HepG2 (cell line): ENCODE measurements around the gene CDK15. TPM values are rescaled to one million over a fixed set of nuclear protein-coding genes. Genes with fewer than 3 reads are reported as not detected.

Source experiments
- NFKBIZ ChIP-seq: IDR thresholded peaks from 2 replicates; pipeline ENCODE4 v1.6.1; 2018; ENCODE audit warnings: missing genetic modification reagents, missing compliant biosample characterization
- RAD21 ChIP-seq: fragments of 450-650 bp; formaldehyde crosslinking; IDR thresholded peaks from 2 replicates; pipeline ENCODE4 v1.5.0; 2020; ENCODE audit warnings: mild to moderate bottlenecking
- RFXAP ChIP-seq: sonication (generic); formaldehyde crosslinking; IDR thresholded peaks from 2 replicates; pipeline ENCODE4 v1.4.0; 2020; ENCODE audit warnings: missing genetic modification reagents, borderline replicate concordance
- SALL1 ChIP-seq: sonication (generic); formaldehyde crosslinking; IDR thresholded peaks from 2 replicates; pipeline ENCODE4 v1.8.0; 2022; ENCODE audit warnings: mild to moderate bottlenecking, missing genetic modification reagents
- ZBTB42 ChIP-seq: sonication (generic); formaldehyde crosslinking; IDR thresholded peaks from 2 replicates; pipeline ENCODE4 v1.5.0; 2020; ENCODE audit warnings: mild to moderate bottlenecking, missing genetic modification reagents
- ZMYM3 ChIP-seq: sonication (generic); formaldehyde crosslinking; IDR thresholded peaks from 2 replicates; pipeline ENCODE4 v1.5.1; 2020; ENCODE audit warnings: mild to moderate bottlenecking, missing genetic modification reagents
- ZNF121 ChIP-seq: sonication (generic); formaldehyde crosslinking; IDR thresholded peaks from 2 replicates; pipeline ENCODE4 v1.5.0; 2020; ENCODE audit warnings: mild to moderate bottlenecking, missing genetic modification reagents
- ZNF30 ChIP-seq: sonication (generic); formaldehyde crosslinking; IDR thresholded peaks from 2 replicates; pipeline ENCODE4 v1.5.0; 2020; ENCODE audit warnings: mild to moderate bottlenecking, missing genetic modification reagents
- ZNF557 ChIP-seq: sonication (generic); formaldehyde crosslinking; IDR thresholded peaks from 2 replicates; pipeline ENCODE4 v1.4.0; 2020; ENCODE audit warnings: missing genetic modification reagents
- ZNF709 ChIP-seq: sonication (generic); formaldehyde crosslinking; IDR thresholded peaks from 2 replicates; pipeline ENCODE4 v1.5.0; 2020; ENCODE audit warnings: mild to moderate bottlenecking, missing genetic modification reagents
- polyA plus RNA-seq, 8 experiments: library from polyadenylated mRNA; depleted of rRNA in 3 of 8; stranded (reverse) in 7 of 8; unstranded in 1 of 8; fragments of >200 nt; fragmentation: Illumina TruSeq in 4 of 8; extraction: Trizol in 4 of 8; gene quantifications; 2 replicates each; pipeline versions ENCODE4 v1.2.1 to v1.2.3, GENCODE V29; 2011 to 2016; ENCODE audit warnings: low read depth in 4 of 8, missing spikeins in 1 of 8, mixed read lengths in 1 of 8; ENCODE audit not compliant: insufficient read depth in 1 of 8
- total RNA-seq, 5 experiments: library from RNA; depleted of rRNA; stranded (reverse); fragments of >200 nt; fragmentation: Illumina TruSeq; extraction: Trizol; gene quantifications; 2 replicates each; pipeline ENCODE4 v1.2.3, GENCODE V29; 2016; ENCODE audit warnings: low read depth in 1 of 5
- TF ChIP-seq, protein P1 (sequence below): sonication (generic); formaldehyde crosslinking; IDR thresholded peaks from 2 replicates; pipeline ENCODE4 v1.4.0; 2020; ENCODE audit warnings: missing genetic modification reagents
- TF ChIP-seq, protein P2 (sequence below): sonication (generic); formaldehyde crosslinking; conservative IDR thresholded peaks from 2 replicates; pipeline ENCODE4 v1.8.1; 2023; ENCODE audit warnings: missing genetic modification reagents
- TF ChIP-seq, protein P3 (sequence below): sonication (generic); formaldehyde crosslinking; IDR thresholded peaks from 2 replicates; pipeline ENCODE4 v1.5.0; 2020; ENCODE audit warnings: missing genetic modification reagents, mild to moderate bottlenecking, borderline replicate concordance
- TF ChIP-seq, protein P4 (sequence below), 2 experiments: sonication (generic) in 1 of 2; formaldehyde crosslinking in 1 of 2; IDR thresholded peaks; 2 replicates each; pipeline versions ENCODE4 v1.4.0 to v1.6.1; 2016 to 2020; ENCODE audit warnings: borderline replicate concordance in 1 of 2, low read depth in 1 of 2, mild to moderate bottlenecking in 1 of 2, missing genetic modification reagents in 1 of 2
- TF ChIP-seq, protein P5 (sequence below): sonication (generic); formaldehyde crosslinking; IDR thresholded peaks from 2 replicates; pipeline ENCODE4 v1.4.0; 2020; ENCODE audit warnings: missing genetic modification reagents

Gene CDK15
- total and polyA plus RNA-seq, 2 of the 13 experiments (the other 11 are each of a cell fraction or from before 2014, with no cell fraction given): not detected

DNA sequence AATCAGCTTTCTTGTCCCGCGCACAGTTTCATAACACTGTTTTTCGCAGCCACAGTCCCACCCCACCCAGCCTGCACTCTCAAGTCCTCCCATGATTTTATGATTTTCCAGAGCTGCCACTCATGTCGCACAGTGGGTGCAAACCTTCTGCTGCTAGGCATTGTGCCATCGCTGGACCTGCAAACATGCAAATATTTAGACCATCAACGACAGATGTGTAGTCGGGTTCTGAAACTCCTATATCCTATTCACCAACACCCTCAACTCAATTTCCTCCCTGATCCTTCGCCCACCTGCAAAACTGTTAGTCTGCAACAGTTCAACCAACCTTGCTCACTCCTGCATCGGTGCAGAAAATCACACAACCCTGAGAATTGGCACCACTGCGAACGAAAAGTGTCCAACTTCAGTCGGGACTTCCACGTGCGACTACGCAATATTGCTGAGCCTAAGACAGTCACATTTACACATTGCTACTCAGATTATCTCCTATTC, 24.7 kb upstream of the CDK15 start (continued):
- TF ChIP-seq, protein P1, sequence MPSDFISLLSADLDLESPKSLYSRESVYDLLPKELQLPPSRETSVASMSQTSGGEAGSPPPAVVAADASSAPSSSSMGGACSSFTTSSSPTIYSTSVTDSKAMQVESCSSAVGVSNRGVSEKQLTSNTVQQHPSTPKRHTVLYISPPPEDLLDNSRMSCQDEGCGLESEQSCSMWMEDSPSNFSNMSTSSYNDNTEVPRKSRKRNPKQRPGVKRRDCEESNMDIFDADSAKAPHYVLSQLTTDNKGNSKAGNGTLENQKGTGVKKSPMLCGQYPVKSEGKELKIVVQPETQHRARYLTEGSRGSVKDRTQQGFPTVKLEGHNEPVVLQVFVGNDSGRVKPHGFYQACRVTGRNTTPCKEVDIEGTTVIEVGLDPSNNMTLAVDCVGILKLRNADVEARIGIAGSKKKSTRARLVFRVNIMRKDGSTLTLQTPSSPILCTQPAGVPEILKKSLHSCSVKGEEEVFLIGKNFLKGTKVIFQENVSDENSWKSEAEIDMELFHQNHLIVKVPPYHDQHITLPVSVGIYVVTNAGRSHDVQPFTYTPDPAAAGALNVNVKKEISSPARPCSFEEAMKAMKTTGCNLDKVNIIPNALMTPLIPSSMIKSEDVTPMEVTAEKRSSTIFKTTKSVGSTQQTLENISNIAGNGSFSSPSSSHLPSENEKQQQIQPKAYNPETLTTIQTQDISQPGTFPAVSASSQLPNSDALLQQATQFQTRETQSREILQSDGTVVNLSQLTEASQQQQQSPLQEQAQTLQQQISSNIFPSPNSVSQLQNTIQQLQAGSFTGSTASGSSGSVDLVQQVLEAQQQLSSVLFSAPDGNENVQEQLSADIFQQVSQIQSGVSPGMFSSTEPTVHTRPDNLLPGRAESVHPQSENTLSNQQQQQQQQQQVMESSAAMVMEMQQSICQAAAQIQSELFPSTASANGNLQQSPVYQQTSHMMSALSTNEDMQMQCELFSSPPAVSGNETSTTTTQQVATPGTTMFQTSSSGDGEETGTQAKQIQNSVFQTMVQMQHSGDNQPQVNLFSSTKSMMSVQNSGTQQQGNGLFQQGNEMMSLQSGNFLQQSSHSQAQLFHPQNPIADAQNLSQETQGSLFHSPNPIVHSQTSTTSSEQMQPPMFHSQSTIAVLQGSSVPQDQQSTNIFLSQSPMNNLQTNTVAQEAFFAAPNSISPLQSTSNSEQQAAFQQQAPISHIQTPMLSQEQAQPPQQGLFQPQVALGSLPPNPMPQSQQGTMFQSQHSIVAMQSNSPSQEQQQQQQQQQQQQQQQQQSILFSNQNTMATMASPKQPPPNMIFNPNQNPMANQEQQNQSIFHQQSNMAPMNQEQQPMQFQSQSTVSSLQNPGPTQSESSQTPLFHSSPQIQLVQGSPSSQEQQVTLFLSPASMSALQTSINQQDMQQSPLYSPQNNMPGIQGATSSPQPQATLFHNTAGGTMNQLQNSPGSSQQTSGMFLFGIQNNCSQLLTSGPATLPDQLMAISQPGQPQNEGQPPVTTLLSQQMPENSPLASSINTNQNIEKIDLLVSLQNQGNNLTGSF (CRISPR knock-in tag): no peak
- TF ChIP-seq, protein P2, sequence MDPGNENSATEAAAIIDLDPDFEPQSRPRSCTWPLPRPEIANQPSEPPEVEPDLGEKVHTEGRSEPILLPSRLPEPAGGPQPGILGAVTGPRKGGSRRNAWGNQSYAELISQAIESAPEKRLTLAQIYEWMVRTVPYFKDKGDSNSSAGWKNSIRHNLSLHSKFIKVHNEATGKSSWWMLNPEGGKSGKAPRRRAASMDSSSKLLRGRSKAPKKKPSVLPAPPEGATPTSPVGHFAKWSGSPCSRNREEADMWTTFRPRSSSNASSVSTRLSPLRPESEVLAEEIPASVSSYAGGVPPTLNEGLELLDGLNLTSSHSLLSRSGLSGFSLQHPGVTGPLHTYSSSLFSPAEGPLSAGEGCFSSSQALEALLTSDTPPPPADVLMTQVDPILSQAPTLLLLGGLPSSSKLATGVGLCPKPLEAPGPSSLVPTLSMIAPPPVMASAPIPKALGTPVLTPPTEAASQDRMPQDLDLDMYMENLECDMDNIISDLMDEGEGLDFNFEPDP (CRISPR knock-in tag): 0 out of 2 replicates have a peak, but pooled peaks have one; percentile 56
- TF ChIP-seq NFKBIZ (CRISPR knock-in tag) (no peak), ZNF557 (0 out of 2 replicates have a peak, but pooled peaks have one; percentile 70), ZNF121 (CRISPR knock-in tag) (0 out of 2 replicates have a peak, but pooled peaks have one; percentile 35), ZMYM3 (CRISPR knock-in tag) (peak; percentile 24; the same call in 1 of the 2 replicates), ZNF709 (0 out of 2 replicates have a peak, but pooled peaks have one; percentile 63), RAD21 (CRISPR knock-in tag) (no peak), ZBTB42 (CRISPR knock-in tag) (no peak), ZNF30 (CRISPR knock-in tag) (0 out of 2 replicates have a peak, but pooled peaks have one; percentile 37), SALL1 (CRISPR knock-in tag) (no peak), RFXAP (no peak)
- TF ChIP-seq, protein P3, sequence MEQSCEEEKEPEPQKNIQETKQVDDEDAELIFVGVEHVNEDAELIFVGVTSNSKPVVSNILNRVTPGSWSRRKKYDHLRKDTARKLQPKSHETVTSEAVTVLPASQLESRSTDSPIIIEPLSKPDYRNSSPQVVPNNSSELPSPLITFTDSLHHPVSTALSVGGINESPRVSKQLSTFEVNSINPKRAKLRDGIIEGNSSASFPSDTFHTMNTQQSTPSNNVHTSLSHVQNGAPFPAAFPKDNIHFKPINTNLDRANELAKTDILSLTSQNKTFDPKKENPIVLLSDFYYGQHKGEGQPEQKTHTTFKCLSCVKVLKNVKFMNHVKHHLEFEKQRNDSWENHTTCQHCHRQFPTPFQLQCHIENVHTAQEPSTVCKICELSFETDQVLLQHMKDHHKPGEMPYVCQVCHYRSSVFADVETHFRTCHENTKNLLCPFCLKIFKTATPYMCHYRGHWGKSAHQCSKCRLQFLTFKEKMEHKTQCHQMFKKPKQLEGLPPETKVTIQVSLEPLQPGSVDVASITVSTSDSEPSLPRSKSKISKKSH (CRISPR knock-in tag): no peak
- TF ChIP-seq, protein P4, sequence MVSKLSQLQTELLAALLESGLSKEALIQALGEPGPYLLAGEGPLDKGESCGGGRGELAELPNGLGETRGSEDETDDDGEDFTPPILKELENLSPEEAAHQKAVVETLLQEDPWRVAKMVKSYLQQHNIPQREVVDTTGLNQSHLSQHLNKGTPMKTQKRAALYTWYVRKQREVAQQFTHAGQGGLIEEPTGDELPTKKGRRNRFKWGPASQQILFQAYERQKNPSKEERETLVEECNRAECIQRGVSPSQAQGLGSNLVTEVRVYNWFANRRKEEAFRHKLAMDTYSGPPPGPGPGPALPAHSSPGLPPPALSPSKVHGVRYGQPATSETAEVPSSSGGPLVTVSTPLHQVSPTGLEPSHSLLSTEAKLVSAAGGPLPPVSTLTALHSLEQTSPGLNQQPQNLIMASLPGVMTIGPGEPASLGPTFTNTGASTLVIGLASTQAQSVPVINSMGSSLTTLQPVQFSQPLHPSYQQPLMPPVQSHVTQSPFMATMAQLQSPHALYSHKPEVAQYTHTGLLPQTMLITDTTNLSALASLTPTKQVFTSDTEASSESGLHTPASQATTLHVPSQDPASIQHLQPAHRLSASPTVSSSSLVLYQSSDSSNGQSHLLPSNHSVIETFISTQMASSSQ (IDR thresholded peaks at IDR 0.05; ENCODE audit: low read depth): no peak
- TF ChIP-seq, protein P4 (CRISPR knock-in tag; IDR thresholded peaks at IDR 0.05; ENCODE audit: borderline replicate concordance): no peak
- TF ChIP-seq, protein P5, sequence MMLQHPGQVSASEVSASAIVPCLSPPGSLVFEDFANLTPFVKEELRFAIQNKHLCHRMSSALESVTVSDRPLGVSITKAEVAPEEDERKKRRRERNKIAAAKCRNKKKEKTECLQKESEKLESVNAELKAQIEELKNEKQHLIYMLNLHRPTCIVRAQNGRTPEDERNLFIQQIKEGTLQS (CRISPR knock-in tag): no peak
